ENCODE data around the gene RASAL2.

Gene RASAL2

GRCh38 chr1:178353524-178353923 is 259.6 kb downstream of the RASAL2 start:
- Histone ChIP-seq H3K4me3 (ENCODE audit: low read length) (no peak overlapping the region), H3K27ac (ENCODE audit: low read length) (no peak overlapping the region), H3K9ac (ENCODE audit: low read length) (no peak overlapping the region), H4K20me1 (ENCODE audit: insufficient read depth, low read length) (no peaks in the 10 kb centered on the region), H3K27me3 (ENCODE audit: low read depth, low read length) (peaks cover 6% of the 10 kb centered on the region; the same call in 1 of the 2 replicates), H3K36me3 (replicated peaks; ENCODE audit: low read depth, low read length) (no peaks in the 10 kb centered on the region), H3K4me1 (ENCODE audit: low read length) (no peaks in the 10 kb centered on the region), H2AFZ (ENCODE audit: low read depth, low read length) (no peak overlapping the region), H3K4me2 (ENCODE audit: low read length) (no peak overlapping the region), H3K9me3 (ENCODE audit: insufficient read depth, low read length) (no peaks in the 10 kb centered on the region), H3K79me2 (ENCODE audit: low read length) (no peaks in the 10 kb centered on the region)
- TF ChIP-seq CTCF (IDR thresholded peaks at IDR 0.05; ENCODE audit: low read depth, low read length) = no peak
- no peak for TF ChIP-seq EZH2phosphoT487 (IDR thresholded peaks at IDR 0.05; ENCODE audit: low read depth)

DNA sequence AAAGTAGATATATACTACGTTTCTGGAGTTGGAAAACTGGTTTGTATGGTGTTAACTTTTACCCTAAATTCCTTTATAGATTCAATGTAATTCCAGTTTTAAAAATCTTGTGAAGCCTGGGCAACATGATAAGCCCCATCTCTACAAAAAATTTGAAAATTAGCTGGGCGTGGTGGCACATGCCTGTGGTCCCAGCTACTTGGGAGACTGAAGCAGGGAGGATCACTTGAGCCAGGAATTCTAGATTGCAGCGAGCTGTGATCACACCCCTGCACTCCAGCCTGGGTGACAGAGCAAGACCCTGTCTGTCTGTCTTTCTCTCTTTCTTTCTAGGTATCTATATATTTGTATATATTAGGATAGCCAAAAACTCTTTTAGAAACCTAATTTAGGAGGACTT is 260.9 kb downstream of the RASAL2 start:
- H3K9ac ChIP-seq (ENCODE audit: low read length) = no peak overlapping the region
- no peaks in the 10 kb centered on the region for H3K36me3 ChIP-seq (replicated peaks; ENCODE audit: low read depth, low read length)
- no peak for TF ChIP-seq CTCF (IDR thresholded peaks at IDR 0.05; ENCODE audit: low read depth, low read length)
- no peak for TF ChIP-seq EZH2phosphoT487 (IDR thresholded peaks at IDR 0.05; ENCODE audit: low read depth)
- no peak overlapping the region for H2AFZ ChIP-seq (ENCODE audit: low read depth, low read length)
- no peaks in the 10 kb centered on the region for H3K9me3 ChIP-seq (ENCODE audit: insufficient read depth, low read length)
- H3K4me1 ChIP-seq (ENCODE audit: low read length) = no peaks in the 10 kb centered on the region
- H3K27me3 ChIP-seq (ENCODE audit: low read depth, low read length) = peaks cover 6% of the 10 kb centered on the region; the same call in 1 of the 2 replicates
- no peaks in the 10 kb centered on the region for H3K79me2 ChIP-seq (ENCODE audit: low read length)
- no peak overlapping the region for H3K27ac ChIP-seq (ENCODE audit: low read length)
- no peaks in the 10 kb centered on the region for H4K20me1 ChIP-seq (ENCODE audit: insufficient read depth, low read length)
- no peak overlapping the region for H3K4me3 ChIP-seq (ENCODE audit: low read length)
- H3K4me2 ChIP-seq (ENCODE audit: low read length) = no peak overlapping the region

- Histone ChIP-seq H4K20me1 (ENCODE audit: insufficient read depth, low read length) (no peaks in the 10 kb centered on the region), H3K36me3 (replicated peaks; ENCODE audit: low read depth, low read length) (no peaks in the 10 kb centered on the region), H3K27me3 (ENCODE audit: low read depth, low read length) (peaks cover 6% of the 10 kb centered on the region; the same call in 1 of the 2 replicates), H2AFZ (ENCODE audit: low read depth, low read length) (no peak overlapping the region), H3K9ac (ENCODE audit: low read length) (no peak overlapping the region), H3K4me3 (ENCODE audit: low read length) (no peak overlapping the region), H3K9me3 (ENCODE audit: insufficient read depth, low read length) (no peaks in the 10 kb centered on the region), H3K27ac (ENCODE audit: low read length) (no peak overlapping the region), H3K4me1 (ENCODE audit: low read length) (no peaks in the 10 kb centered on the region), H3K79me2 (ENCODE audit: low read length) (no peaks in the 10 kb centered on the region), H3K4me2 (ENCODE audit: low read length) (no peak overlapping the region)
- no peak for TF ChIP-seq CTCF (IDR thresholded peaks at IDR 0.05; ENCODE audit: low read depth, low read length)
- no peak for TF ChIP-seq EZH2phosphoT487 (IDR thresholded peaks at IDR 0.05; ENCODE audit: low read depth)
These were observed 262.4 kb downstream of the RASAL2 start for GRCh38 chr1:178356299-178356698.

- Histone ChIP-seq H3K4me3 (ENCODE audit: low read length) (no peak overlapping the region), H3K9ac (ENCODE audit: low read length) (no peak overlapping the region), H3K79me2 (ENCODE audit: low read length) (no peaks in the 10 kb centered on the region), H3K36me3 (replicated peaks; ENCODE audit: low read depth, low read length) (no peaks in the 10 kb centered on the region), H3K27me3 (ENCODE audit: low read depth, low read length) (peaks cover 6% of the 10 kb centered on the region; the same call in 1 of the 2 replicates), H3K4me2 (ENCODE audit: low read length) (no peak overlapping the region), H4K20me1 (ENCODE audit: insufficient read depth, low read length) (no peaks in the 10 kb centered on the region), H2AFZ (ENCODE audit: low read depth, low read length) (no peak overlapping the region), H3K27ac (ENCODE audit: low read length) (no peak overlapping the region), H3K9me3 (ENCODE audit: insufficient read depth, low read length) (no peaks in the 10 kb centered on the region), H3K4me1 (ENCODE audit: low read length) (no peaks in the 10 kb centered on the region)
- TF ChIP-seq CTCF (IDR thresholded peaks at IDR 0.05; ENCODE audit: low read depth, low read length) = no peak
These were observed 264.6 kb downstream of the RASAL2 start for GRCh38 chr1:178358456-178358855.
